ENCODE measurements around the gene FAM50B. TPM values are rescaled to one million over a fixed set of nuclear protein-coding genes. Genes with fewer than 3 reads are reported as not detected.

The FAM50B gene
- total and polyA plus RNA-seq, 2 of the 13 experiments (the other 11 are each of a cell fraction or from before 2014, with no cell fraction given), result 0.05 TPM; not detected in 1

GRCh38 chr6:3885262-3886036 is 36.3 kb downstream of the FAM50B start (continued):
- TF ChIP-seq CREB1 (IDR thresholded peaks at IDR 0.05) (no peak), CREB1 (CRISPR knock-in tag; IDR thresholded peaks at IDR 0.05) (no peak), ZNF574 (CRISPR knock-in tag; IDR thresholded peaks at IDR 0.05) (no peak), JUN (CRISPR knock-in tag; IDR thresholded peaks at IDR 0.05) (no peak), ATF6 (CRISPR knock-in tag; conservative IDR thresholded peaks at IDR 0.05) (no peak), ZNF704 (CRISPR knock-in tag; IDR thresholded peaks at IDR 0.05; ENCODE audit: borderline replicate concordance) (no peak), MIER2 (CRISPR knock-in tag; IDR thresholded peaks at IDR 0.05) (no peak), HDAC2 (CRISPR knock-in tag; IDR thresholded peaks at IDR 0.05) (peak; percentile 53; the same call in 1 of the 2 replicates), NFKB2 (CRISPR knock-in tag; IDR thresholded peaks at IDR 0.05; ENCODE audit: borderline replicate concordance) (0 out of 2 replicates have a peak, but pooled peaks have one; percentile 9), ZNF382 (CRISPR knock-in tag; IDR thresholded peaks at IDR 0.05; ENCODE audit: borderline replicate concordance) (no peak), ZNF629 (CRISPR knock-in tag; conservative IDR thresholded peaks at IDR 0.05) (peak; percentile 94), MTERF4 (CRISPR knock-in tag; IDR thresholded peaks at IDR 0.05) (0 out of 2 replicates have a peak, but pooled peaks have one; percentile 18), ZNF513 (CRISPR knock-in tag; conservative IDR thresholded peaks at IDR 0.05) (no peak), CHD2 (IDR thresholded peaks at IDR 0.05; ENCODE audit: low read depth, low read length) (no peak), FOXO4 (CRISPR knock-in tag; conservative IDR thresholded peaks at IDR 0.05) (no peak), ZBTB14 (CRISPR knock-in tag; IDR thresholded peaks at IDR 0.05) (no peak), TBP (CRISPR knock-in tag; IDR thresholded peaks at IDR 0.05) (no peak)

Data from HepG2 (cell line).